IMR-90 (cell line): ENCODE results near the gene GCC1. TPM values are rescaled to one million over a fixed set of nuclear protein-coding genes. Genes with fewer than 3 reads are reported as not detected.

Experiments used
- ATAC-seq: fragments of 200-7000 bp; cut with Tn5 transposase; 2 replicates; pipeline ENCODE4 v1.9.1; 2020; ENCODE audit warnings: low read depth, mild to moderate bottlenecking, moderate library complexity
- BruUV-seq: library from RNA; stranded (reverse); fragments of 400-500 nt; replicated peaks from 2 replicates; lab custom pipeline; 2021; lab: Mats Ljungman, UMichigan
- CTCF ChIA-PET: fragments of 300-600 bp; formaldehyde crosslinking; extraction: SDS; loops from one replicate; lab custom pipeline; 2021; ENCODE audit warnings: antibody characterized with exemption; lab: Yijun Ruan, JAX
- POLR2A ChIA-PET: fragments of 300-600 bp; sonication (Branson Sonifier 250); formaldehyde crosslinking; loops from one replicate; lab custom pipeline; 2022; ENCODE audit warnings: antibody characterized with exemption; ENCODE audit not compliant: unreplicated experiment; lab: Charles Lee
- DNase-seq: peaks from one replicate; pipeline ENCODE4 v3.0.0; 2013
- H2AFZ ChIP-seq: replicated peaks from 2 replicates; pipeline ENCODE3; 2013; ENCODE audit warnings: low read length, mild to moderate bottlenecking; ENCODE audit not compliant: poor library complexity
- H2AK5ac ChIP-seq: 2 replicates; pipeline ENCODE4 v1.6.1; 2013; ENCODE audit warnings: low read depth, low read length, inconsistent platforms
- H2AK9ac ChIP-seq: replicated peaks from 2 replicates; pipeline ENCODE3; 2013; ENCODE audit warnings: mild to moderate bottlenecking, low read depth, low read length, moderate library complexity; ENCODE audit not compliant: poor library complexity
- H2BK120ac ChIP-seq: 2 replicates; pipeline ENCODE4 v1.6.1; 2013; ENCODE audit warnings: low read depth, low read length, inconsistent platforms
- H2BK15ac ChIP-seq: 3 replicates; pipeline ENCODE4 v1.6.1; 2013; ENCODE audit warnings: low read depth, low read length, inconsistent platforms
- H2BK20ac ChIP-seq: 2 replicates; pipeline ENCODE4 v1.6.1; 2013; ENCODE audit warnings: low read depth, mild to moderate bottlenecking, inconsistent platforms, low read length, moderate library complexity
- H2BK5ac ChIP-seq: 2 replicates; pipeline ENCODE4 v1.6.1; 2013; ENCODE audit warnings: mild to moderate bottlenecking, low read depth, low read length, inconsistent platforms; ENCODE audit not compliant: poor library complexity, severe bottlenecking
- H3K14ac ChIP-seq: replicated peaks from 2 replicates; pipeline ENCODE4 v1.6.1; 2013; ENCODE audit warnings: low read depth, low read length, inconsistent platforms
- H3K18ac ChIP-seq: 2 replicates; pipeline ENCODE4 v1.6.1; 2013; ENCODE audit warnings: low read depth, low read length, control low read depth
- H3K23ac ChIP-seq: 2 replicates; pipeline ENCODE4 v1.6.1; 2013; ENCODE audit warnings: low read depth, low read length, inconsistent platforms
- H3K27ac ChIP-seq: 2 replicates; pipeline ENCODE4 v1.5.1; 2013; ENCODE audit warnings: mild to moderate bottlenecking, control low read depth, low read length; ENCODE audit not compliant: insufficient read depth
- H3K27me3 ChIP-seq: 2 replicates; pipeline ENCODE4 v1.6.1; 2013; ENCODE audit warnings: low read length; ENCODE audit not compliant: control insufficient read depth, insufficient read depth
- H3K36me3 ChIP-seq: 2 replicates; pipeline ENCODE4 v1.6.1; 2013; ENCODE audit warnings: low read length, mixed read lengths; ENCODE audit not compliant: control insufficient read depth, insufficient read depth
- H3K4ac ChIP-seq: 2 replicates; pipeline ENCODE4 v1.6.1; 2013; ENCODE audit warnings: low read depth, low read length, inconsistent platforms
- H3K4me1 ChIP-seq: 2 replicates; pipeline ENCODE4 v1.6.1; 2013; ENCODE audit warnings: low read length, mixed read lengths; ENCODE audit not compliant: control insufficient read depth, insufficient read depth
- H3K4me2 ChIP-seq: 2 replicates; pipeline ENCODE4 v1.6.1; 2013; ENCODE audit warnings: low read depth, mild to moderate bottlenecking, control low read depth, low read length, moderate library complexity
- H3K4me3 ChIP-seq: 2 replicates; pipeline ENCODE4 v1.5.1; 2013; ENCODE audit warnings: low read depth, mild to moderate bottlenecking, control low read depth, low read length, moderate library complexity; ENCODE audit not compliant: insufficient read depth
- H3K56ac ChIP-seq: 2 replicates; pipeline ENCODE4 v1.6.1; 2013; ENCODE audit warnings: low read length, inconsistent platforms; ENCODE audit not compliant: insufficient read depth; ENCODE audit errors: extremely low read depth
- H3K79me1 ChIP-seq, 2 experiments: 2 replicates each; pipeline ENCODE4 v1.6.1; 2013; ENCODE audit warnings: low read length in 2 of 2, inconsistent platforms in 1 of 2, low read depth in 1 of 2
- H3K9ac ChIP-seq: 2 replicates; pipeline ENCODE4 v1.6.1; 2013; ENCODE audit warnings: low read depth, low read length, control low read depth
- H3K9me1 ChIP-seq: 2 replicates; pipeline ENCODE4 v1.6.1; 2013; ENCODE audit warnings: low read length, inconsistent platforms; ENCODE audit not compliant: insufficient read depth
- H3K9me3 ChIP-seq: 2 replicates; pipeline ENCODE4 v1.6.1; 2013; ENCODE audit warnings: low read length; ENCODE audit not compliant: control insufficient read depth, insufficient read depth
- H4K20me1 ChIP-seq: 2 replicates; pipeline ENCODE4 v1.6.1; 2013; ENCODE audit warnings: low read length, inconsistent platforms; ENCODE audit not compliant: insufficient read depth
- H4K5ac ChIP-seq: 2 replicates; pipeline ENCODE4 v1.6.1; 2013; ENCODE audit warnings: mild to moderate bottlenecking, low read depth, low read length, control low read depth
- H4K8ac ChIP-seq, 2 experiments: 2 replicates each; pipeline ENCODE4 v1.6.1; 2013; ENCODE audit warnings: low read depth in 2 of 2, low read length in 2 of 2, control low read depth in 1 of 2, inconsistent platforms in 1 of 2
- H4K91ac ChIP-seq: 2 replicates; pipeline ENCODE4 v1.6.1; 2013; ENCODE audit warnings: low read depth, low read length, inconsistent platforms; ENCODE audit not compliant: insufficient read depth
- CEBPB ChIP-seq: IDR thresholded peaks from 2 replicates; pipeline ENCODE4 v1.6.1; 2012; ENCODE audit warnings: low read depth, low read length, improper control_type of control experiment
- MXI1 ChIP-seq: IDR thresholded peaks from 2 replicates; pipeline ENCODE4 v1.6.1; 2012; ENCODE audit warnings: low read depth, mild to moderate bottlenecking, low read length, moderate library complexity, borderline replicate concordance
- NFE2L2 ChIP-seq: fragments of 150-350 bp; IDR thresholded peaks from 2 replicates; pipeline ENCODE4 v1.6.1; 2016; ENCODE audit warnings: low read depth, mild to moderate bottlenecking, low read length
- POLR2A ChIP-seq: IDR thresholded peaks from 2 replicates; pipeline ENCODE4 v1.6.1; 2012; ENCODE audit warnings: mild to moderate bottlenecking, low read depth, low read length
- WGBS, 2 experiments: methylation state at CpG; one replicate each; pipeline versions ENCODE4 v1.1.5 to v1.1.7; 2013; ENCODE audit warnings: missing lambda C conversion rate in 2 of 2; ENCODE audit not compliant: insufficient read length in 1 of 2; ENCODE audit errors: extremely low coverage in 2 of 2; 5-methylcytosine and 5-hydroxymethylcytosine counted together
- dilution Hi-C: fragments of 300-500 bp; cut with HindIII; formaldehyde crosslinking; loops from one replicate; pipeline ENCODE4 v1.14.3; 2018; ENCODE audit warnings: low sequenced_read_pairs; ENCODE audit not compliant: unreplicated experiment
- in situ Hi-C: fragments of 300-500 bp; cut with MboI; formaldehyde crosslinking; loops from 3 replicates; pipeline ENCODE4 v1.14.3; 2019; ENCODE audit warnings: low sequenced_read_pairs, inconsistent platforms, mixed read lengths
- intact Hi-C: fragments of 100-400 bp; cut with micrococcal nuclease; formaldehyde crosslinking; loops from 2 replicates; pipeline ENCODE4 v1.10.0; 2022
- polyA plus RNA-seq, 3 experiments: library from polyadenylated mRNA; depleted of rRNA; stranded (reverse); fragments of >200 nt; gene quantifications; 2 replicates each; pipeline ENCODE4 v1.2.3, GENCODE V29; 2012; ENCODE audit warnings: low replicate concordance in 1 of 3
- total RNA-seq: library from RNA; depleted of rRNA; stranded (reverse); fragments of >200 nt; gene quantifications from 2 replicates; pipeline ENCODE4 v1.2.3, GENCODE V29; 2012

Gene GCC1
- total and polyA plus RNA-seq, 2 of the 4 experiments (the other 2 are of a cell fraction) = 6.1 to 22.9 TPM

GRCh38 chr7:127618042-127618441, 32.6 kb upstream of the GCC1 start, which contains the start of gene PAX4:
Gene PAX4 (minus strand): TSS chr7:127618142. CDS start chr7:127615928, 2,214 bp downstream.
- Histone ChIP-seq H3K9ac (no peak within 1 kb of the TSS), H3K9me3 (no peaks in the 10 kb centered on the region; the same call in 1 of the 2 replicates), H2AK5ac (no peak within 1 kb of the TSS), H3K36me3 (no peaks in the 10 kb centered on the region), H4K8ac (no peak within 1 kb of the TSS), H2AFZ (no peak within 1 kb of the TSS), H4K20me1 (no peaks in the 10 kb centered on the region), H2AK9ac (no peak within 1 kb of the TSS), H2BK120ac (no peak within 1 kb of the TSS), H3K4me2 (no peak within 1 kb of the TSS), H3K27ac (no peak within 1 kb of the TSS), H3K27me3 (peaks cover 88% of the 10 kb centered on the region), H4K91ac (no peak within 1 kb of the TSS), H2BK20ac (no peak within 1 kb of the TSS), H3K4me3 (no peak within 1 kb of the TSS), H3K79me1 (no peaks in the 10 kb centered on the region), H3K4ac (no peak within 1 kb of the TSS), H3K4me1 (0 out of 2 replicates have a peak, but pooled peaks cover 2% of the 10 kb centered on the region), H3K23ac (no peak within 1 kb of the TSS), H2BK5ac (no peak within 1 kb of the TSS), H3K56ac (no peak within 1 kb of the TSS), H2BK15ac (no peak within 1 kb of the TSS), H3K9me1 (no peaks in the 10 kb centered on the region), H4K5ac (no peak within 1 kb of the TSS), H3K18ac (no peak within 1 kb of the TSS), H3K14ac (no peak within 1 kb of the TSS)
- no peak for TF ChIP-seq NFE2L2
- TF ChIP-seq MXI1 = no peak
- no peak for TF ChIP-seq POLR2A
- TF ChIP-seq CEBPB = no peak
- ATAC-seq (no peak), DNase-seq (no peak)
- POLR2A ChIA-PET = no interaction called here
- in situ Hi-C loops = no loop called here
- CTCF ChIA-PET = interaction anchor here (1.2 kb wide), 1 partner anchor 591 kb away, joined by 3 read pairs; no protein-coding TSS in a partner anchor
- intact Hi-C loops = no loop called here
- BruUV-seq = no TSS peak
- 0% methylated on average over 1 of the region's 2 CpGs; no CpG with 5 or more reads in 1 of the 2 experiments for WGBS, 2 experiments
- dilution Hi-C loops = no loop called here
